DOHH2 (cell line): ENCODE data around the gene SH2B2.

Experiments used
- CTCF ChIP-seq: fragments of 200-600 bp; sonication (generic); IDR thresholded peaks from one replicate; pipeline ENCODE4 v1.5.1; 2014; ENCODE audit warnings: antibody characterized with exemption, mild to moderate bottlenecking, low read depth, low read length; ENCODE audit not compliant: poor library complexity, severe bottlenecking
- EZH2phosphoT487 ChIP-seq: fragments of 200-600 bp; sonication (generic); IDR thresholded peaks from 2 replicates; pipeline ENCODE4 v1.6.1; 2017; ENCODE audit warnings: borderline replicate concordance, mild to moderate bottlenecking, antibody characterized with exemption, low read length, moderate library complexity, mixed read lengths

- TF ChIP-seq CTCF (no peak), EZH2phosphoT487 (no peak)
These were observed 9.8 kb downstream of the SH2B2 start for GRCh38 chr7:102296514-102296913.
